ENCODE results near the gene KIF21A. TPM values are rescaled to one million over a fixed set of nuclear protein-coding genes. Genes with fewer than 3 reads are reported as not detected.

The KIF21A gene
- total RNA-seq, 4 donors from 2014 or later = 28.4 to 36.4 (median 33.1) TPM

DNA sequence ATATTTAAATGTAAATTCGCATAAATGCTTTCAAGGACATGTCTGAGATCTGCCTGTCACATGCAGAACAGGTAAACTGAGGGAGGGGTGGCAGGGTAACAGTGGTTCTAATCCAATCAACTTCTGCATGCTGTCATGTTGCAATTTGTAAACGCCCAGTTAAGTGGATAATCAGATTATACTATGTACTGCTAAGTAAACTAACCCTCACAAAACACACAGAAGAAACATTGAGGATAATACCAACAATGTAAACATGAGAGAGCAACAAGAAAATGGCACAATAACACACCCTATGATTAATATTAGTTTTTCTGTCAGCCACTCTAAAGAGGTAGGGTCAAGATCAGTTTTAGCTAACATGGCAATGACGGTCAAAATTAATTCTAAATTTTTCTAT, 123.7 kb downstream of the KIF21A start:
- Histone ChIP-seq H3K4me1 (no peaks in the 10 kb centered on the region), H3K27me3 (no peaks in the 10 kb centered on the region), H3K36me3 (peaks cover 0 to 9% of the 10 kb centered on the region in 2 donors), H3K4me3 (no peak overlapping the region), H3K9me3 (no peaks in the 10 kb centered on the region), H3K27ac (no peak overlapping the region)
- DNase-seq (no peak), ATAC-seq (no peak)
- in situ Hi-C loops (cut with MboI; ENCODE audit: low sequenced_read_pairs in 4 of 4) (loop anchor here in 1 of 4 donors (5.0 kb wide), 1 partner anchor 373 kb away; no protein-coding TSS in a partner anchor), intact Hi-C loops (cut with DNase I; ENCODE audit: low total_unique reads) (loop anchor here (2.0 kb wide), 1 partner anchor 124 kb away; the partner anchor contains the start of gene KIF21A)
- TF ChIP-seq, protein P1, sequence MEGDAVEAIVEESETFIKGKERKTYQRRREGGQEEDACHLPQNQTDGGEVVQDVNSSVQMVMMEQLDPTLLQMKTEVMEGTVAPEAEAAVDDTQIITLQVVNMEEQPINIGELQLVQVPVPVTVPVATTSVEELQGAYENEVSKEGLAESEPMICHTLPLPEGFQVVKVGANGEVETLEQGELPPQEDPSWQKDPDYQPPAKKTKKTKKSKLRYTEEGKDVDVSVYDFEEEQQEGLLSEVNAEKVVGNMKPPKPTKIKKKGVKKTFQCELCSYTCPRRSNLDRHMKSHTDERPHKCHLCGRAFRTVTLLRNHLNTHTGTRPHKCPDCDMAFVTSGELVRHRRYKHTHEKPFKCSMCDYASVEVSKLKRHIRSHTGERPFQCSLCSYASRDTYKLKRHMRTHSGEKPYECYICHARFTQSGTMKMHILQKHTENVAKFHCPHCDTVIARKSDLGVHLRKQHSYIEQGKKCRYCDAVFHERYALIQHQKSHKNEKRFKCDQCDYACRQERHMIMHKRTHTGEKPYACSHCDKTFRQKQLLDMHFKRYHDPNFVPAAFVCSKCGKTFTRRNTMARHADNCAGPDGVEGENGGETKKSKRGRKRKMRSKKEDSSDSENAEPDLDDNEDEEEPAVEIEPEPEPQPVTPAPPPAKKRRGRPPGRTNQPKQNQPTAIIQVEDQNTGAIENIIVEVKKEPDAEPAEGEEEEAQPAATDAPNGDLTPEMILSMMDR (IDR thresholded peaks at IDR 0.05 in 4 of 5, conservative IDR thresholded peaks at IDR 0.05 in 1 of 5) = no peak
- no peak for TF ChIP-seq POLR2A (IDR thresholded peaks at IDR 0.05)

DNA sequence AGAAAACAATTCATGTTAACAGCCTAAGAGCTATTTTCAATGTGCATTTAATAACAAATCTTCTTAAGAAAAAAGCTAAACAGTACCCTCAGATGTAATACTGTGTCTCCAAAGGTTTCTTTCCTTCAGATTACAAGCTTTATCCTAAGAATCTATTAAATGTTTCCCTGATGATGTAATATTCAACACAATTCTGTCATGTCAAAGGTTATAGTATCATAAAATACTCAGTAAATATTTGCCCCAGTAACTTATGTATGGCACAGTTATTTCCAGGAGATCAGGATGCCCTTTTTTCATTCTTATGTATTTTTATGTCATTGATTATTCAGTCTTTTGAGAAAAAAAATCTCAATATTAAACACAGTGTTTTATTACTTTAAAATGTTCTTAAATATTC, 128.4 kb downstream of the KIF21A start:
- Histone ChIP-seq H3K4me3 (no peak overlapping the region), H3K9me3 (no peaks in the 10 kb centered on the region), H3K27ac (no peak overlapping the region), H3K27me3 (no peaks in the 10 kb centered on the region), H3K36me3 (peaks cover 0 to 13% of the 10 kb centered on the region in 2 donors), H3K4me1 (no peaks in the 10 kb centered on the region)
- intact Hi-C loops (cut with DNase I; ENCODE audit: low total_unique reads) = no loop called here
- no peak for DNase-seq
- ATAC-seq = no peak
- TF ChIP-seq, protein P1 (IDR thresholded peaks at IDR 0.05 in 4 of 5, conservative IDR thresholded peaks at IDR 0.05 in 1 of 5) = no peak
- TF ChIP-seq POLR2A (IDR thresholded peaks at IDR 0.05) = no peak
- in situ Hi-C loops (cut with MboI; ENCODE audit: low sequenced_read_pairs in 4 of 4) = no loop called here

- TF ChIP-seq, protein P1 (IDR thresholded peaks at IDR 0.05 in 4 of 5, conservative IDR thresholded peaks at IDR 0.05 in 1 of 5) = no peak
- TF ChIP-seq POLR2A (IDR thresholded peaks at IDR 0.05) = no peak
- Histone ChIP-seq H3K27ac (no peak overlapping the region), H3K36me3 (peaks cover 2 to 48% of the 10 kb centered on the region in 2 donors), H3K4me3 (no peak overlapping the region), H3K9me3 (no peaks in the 10 kb centered on the region), H3K27me3 (no peaks in the 10 kb centered on the region), H3K4me1 (no peaks in the 10 kb centered on the region)
- no peak for ATAC-seq
- in situ Hi-C loops (cut with MboI; ENCODE audit: low sequenced_read_pairs in 4 of 4) = no loop called here
- no peak for DNase-seq
- intact Hi-C loops (cut with DNase I; ENCODE audit: low total_unique reads) = no loop called here
Measured at GRCh38 chr12:39309516-39309915, 133.4 kb downstream of the KIF21A start.

DNA sequence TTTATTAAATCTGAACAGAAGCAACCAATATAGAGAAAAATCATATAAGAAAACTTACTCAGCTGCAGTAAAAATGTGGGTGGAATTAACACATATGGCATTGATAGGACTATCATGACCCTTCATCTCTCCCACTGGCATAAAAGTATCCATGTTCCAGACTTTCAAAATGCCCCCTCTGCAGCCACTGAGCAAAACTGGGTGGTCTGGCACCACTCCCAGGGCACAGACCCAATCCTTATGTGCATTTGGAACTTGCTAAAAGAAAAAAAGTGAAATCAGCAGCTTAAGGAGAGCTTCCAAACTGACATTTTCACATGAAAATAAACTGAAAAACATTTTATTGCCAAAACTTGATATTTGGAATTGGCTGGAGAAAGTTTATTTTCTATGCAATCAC, 141.5 kb downstream of the KIF21A start:
- in situ Hi-C loops (cut with MboI; ENCODE audit: low sequenced_read_pairs in 4 of 4) = no loop called here
- H3K36me3 ChIP-seq = peaks cover 0 to 23% of the 10 kb centered on the region in 2 donors

More for the DNA sequence above, 141.5 kb downstream of the KIF21A start:
- Histone ChIP-seq H3K27ac (no peak overlapping the region), H3K9me3 (no peaks in the 10 kb centered on the region), H3K4me1 (no peaks in the 10 kb centered on the region), H3K27me3 (no peaks in the 10 kb centered on the region), H3K4me3 (no peak overlapping the region)
- DNase-seq (no peak), ATAC-seq (no peak)
- intact Hi-C loops (cut with DNase I; ENCODE audit: low total_unique reads) = no loop called here
- no peak for TF ChIP-seq POLR2A (IDR thresholded peaks at IDR 0.05)
- TF ChIP-seq, protein P1 (IDR thresholded peaks at IDR 0.05 in 4 of 5, conservative IDR thresholded peaks at IDR 0.05 in 1 of 5) = no peak
